GM12878 (cell line): ENCODE results near the gene MMP15. TPM values are rescaled to one million over a fixed set of nuclear protein-coding genes. Genes with fewer than 3 reads are reported as not detected.
A peak's percentile ranks its signal among the peaks of the same experiment; 100 is the strongest.

Experiments
- BMI1 ChIP-seq: fragments of 450-650 bp; IDR thresholded peaks from 2 replicates; pipeline ENCODE4 v1.6.1; 2016; ENCODE audit warnings: mild to moderate bottlenecking, moderate library complexity, borderline replicate concordance
- CHD4 ChIP-seq: fragments of 200-600 bp; sonication (generic); IDR thresholded peaks from 2 replicates; pipeline ENCODE4 v1.6.1; 2016; ENCODE audit warnings: mild to moderate bottlenecking
- CREB1 ChIP-seq: IDR thresholded peaks from 2 replicates; pipeline ENCODE4 v1.6.1; 2012; ENCODE audit warnings: low read depth, mild to moderate bottlenecking, inconsistent platforms
- CTCF ChIP-seq, 3 experiments: IDR thresholded peaks in 2 of 3; conservative IDR thresholded peaks in 1 of 3; 2 replicates each; pipeline ENCODE4 v1.5.1; 2011; ENCODE audit warnings: low read depth in 3 of 3, low read length in 3 of 3, mild to moderate bottlenecking in 3 of 3, control low read depth in 2 of 3, moderate library complexity in 2 of 3, inconsistent platforms in 1 of 3, mixed read lengths in 1 of 3; ENCODE audit not compliant: control insufficient read depth in 2 of 3, insufficient read depth in 1 of 3; ENCODE audit errors: extremely low read depth in 1 of 3
- DPF2 ChIP-seq: fragments of 450-650 bp; IDR thresholded peaks from 2 replicates; pipeline ENCODE4 v1.6.1; 2017; ENCODE audit warnings: mild to moderate bottlenecking
- KLF5 ChIP-seq: fragments of 450-650 bp; IDR thresholded peaks from 2 replicates; pipeline ENCODE4 v1.6.1; 2014; ENCODE audit warnings: mild to moderate bottlenecking; ENCODE audit not compliant: partially characterized antibody
- MTA3 ChIP-seq: IDR thresholded peaks from 2 replicates; pipeline ENCODE4 v1.6.1; 2012; ENCODE audit warnings: low read length, inconsistent platforms, borderline replicate concordance
- PBX3 ChIP-seq: IDR thresholded peaks from 2 replicates; pipeline ENCODE4 v1.6.1; 2011; ENCODE audit warnings: mild to moderate bottlenecking, low read depth, low read length, moderate library complexity; ENCODE audit not compliant: insufficient replicate concordance
- PML ChIP-seq: IDR thresholded peaks from 2 replicates; pipeline ENCODE4 v1.6.1; 2012; ENCODE audit warnings: low read length, inconsistent platforms
- POLR2A ChIP-seq: IDR thresholded peaks from 2 replicates; pipeline ENCODE4 v1.6.1; 2011; ENCODE audit warnings: low read depth, mild to moderate bottlenecking, low read length
- POLR2AphosphoS2 ChIP-seq: IDR thresholded peaks from 2 replicates; pipeline ENCODE4 v1.6.1; 2011; ENCODE audit warnings: low read depth, mild to moderate bottlenecking, low read length, improper control_type of control experiment, moderate library complexity
- RELA ChIP-seq: fragments of 450-650 bp; IDR thresholded peaks from 2 replicates; pipeline ENCODE4 v1.8.0; 2014; ENCODE audit warnings: borderline replicate concordance; ENCODE audit not compliant: partially characterized antibody
- REST ChIP-seq: IDR thresholded peaks from 2 replicates; pipeline ENCODE4 v1.6.1; 2012; ENCODE audit warnings: mild to moderate bottlenecking, low read depth, low read length
- SMARCA5 ChIP-seq: fragments of 450-650 bp; IDR thresholded peaks from 2 replicates; pipeline ENCODE4 v1.6.1; 2017; ENCODE audit warnings: mild to moderate bottlenecking
- SREBF1 ChIP-seq: IDR thresholded peaks from 2 replicates; pipeline ENCODE4 v1.6.1; 2012; ENCODE audit warnings: mild to moderate bottlenecking, low read length
- TBL1XR1 ChIP-seq: IDR thresholded peaks from 2 replicates; pipeline ENCODE4 v1.6.1; 2012; ENCODE audit warnings: low read depth, low read length, improper control_type of control experiment
- YBX1 ChIP-seq: fragments of 450-650 bp; IDR thresholded peaks from 2 replicates; pipeline ENCODE4 v1.6.1; 2016; ENCODE audit warnings: antibody characterized with exemption
- ZBTB40 ChIP-seq: fragments of 450-650 bp; IDR thresholded peaks from 2 replicates; pipeline ENCODE4 v1.6.1; 2016; ENCODE audit warnings: mild to moderate bottlenecking, moderate library complexity, borderline replicate concordance
- ZNF384 ChIP-seq: IDR thresholded peaks from 2 replicates; pipeline ENCODE4 v1.6.1; 2012; ENCODE audit warnings: low read depth, mild to moderate bottlenecking, low read length, improper control_type of control experiment, borderline replicate concordance
- polyA plus RNA-seq, 11 experiments: library from polyadenylated mRNA; depleted of rRNA in 4 of 11; unstranded in 6 of 11; stranded (reverse) in 5 of 11; fragments of >200 nt; fragmentation: Nextera tagmentation in 4 of 11; fragmentation: Illumina TruSeq in 1 of 11; extraction: Ambion mirVana in 4 of 11; extraction: Trizol in 1 of 11; gene quantifications; 1 replicate in 1 of 11; 2 replicates in 10 of 11; pipeline versions ENCODE4 v1.2.1 to v1.2.3, GENCODE V29; 2011 to 2016; ENCODE audit warnings: inconsistent platforms in 2 of 11, missing spikeins in 2 of 11, low read depth in 1 of 11
- total RNA-seq, 4 experiments: library from RNA; depleted of rRNA in 3 of 4; stranded (reverse); fragments of >200 nt in 3 of 4; fragmentation: Illumina TruSeq in 1 of 4; extraction: Trizol in 1 of 4; gene quantifications; 2 replicates each; pipeline versions ENCODE4 v1.2.1 to v1.2.3, GENCODE V29; 2013 to 2021

The MMP15 gene
- total and polyA plus RNA-seq, 10 of the 15 experiments (the other 5 are each of a cell fraction or from before 2014, with no cell fraction given), result 0.08 to 0.56 (median 0.10) TPM; not detected in 7

- no peak for TF ChIP-seq PBX3
- TF ChIP-seq POLR2A, result no peak
- no peak for TF ChIP-seq MTA3
- TF ChIP-seq REST, result no peak
- no peak for TF ChIP-seq ZNF384
- no peak for TF ChIP-seq SREBF1
- 0 out of 2 replicates have a peak, but pooled peaks have one; percentile 33 for TF ChIP-seq DPF2
- TF ChIP-seq ZBTB40, result no peak
- no peak for TF ChIP-seq SMARCA5
- no peak for TF ChIP-seq POLR2AphosphoS2
- no peak for TF ChIP-seq CHD4
- no peak for TF ChIP-seq PML
- TF ChIP-seq CREB1, result no peak
- no peak for TF ChIP-seq BMI1
- no peak for TF ChIP-seq TBL1XR1
- no peak for TF ChIP-seq RELA
- no peak for TF ChIP-seq YBX1
- TF ChIP-seq CTCF (IDR thresholded peaks at IDR 0.05 in 2 of 3, conservative IDR thresholded peaks at IDR 0.05 in 1 of 3; ENCODE audit: control insufficient read depth in 2 of 3, extremely low read depth in 1 of 3, insufficient read depth in 1 of 3, low read depth in 3 of 3, low read length in 3 of 3), result no peak
- no peak for TF ChIP-seq KLF5
Measured at GRCh38 chr16:58025351-58026138, at the start of gene MMP15 (continued).
